Activated CD8-positive, alpha-beta memory T cell treated with anti-CD3 and anti-CD28 coated beads for 1 hour (primary cell): ENCODE results near the gene TCF25.
"Not testable (repeated sequence)": the region's sequence is repeated elsewhere in the genome, so short reads cannot be mapped to it uniquely, and the experiment has no call there.

Experiments used
- DNase-seq, 2 donors: peaks; one replicate each; pipeline ENCODE4 v3.0.0-alpha.2; 2020; ENCODE audit warnings: low read depth in 1 of 2; ENCODE audit errors: extremely low read depth in 1 of 2

TCF25 gene

GRCh38 chr16:89917773-89918452, 44.5 kb downstream of the TCF25 start:
- DNase-seq = peak; percentile 44 to 58

GRCh38 chr16:89918453-89919347, 45.3 kb downstream of the TCF25 start, which contains the start of gene MC1R:
Gene MC1R, plus strand, starts transcription at chr16:89918862. Its CDS starts 397 bp downstream, at chr16:89919259.
- DNase-seq = no peak

- DNase-seq = no peak
These were observed 46.4 kb downstream of the TCF25 start for GRCh38 chr16:89919535-89920406.

- DNase-seq = no peak
These were observed 47.3 kb downstream of the TCF25 start for GRCh38 chr16:89920723-89921122.

GRCh38 chr16:89921131-89921701, 47.8 kb downstream of the TCF25 start:
- DNase-seq = no peak

GRCh38 chr16:89921702-89922476, 48.5 kb downstream of the TCF25 start:
- DNase-seq = no peak

- DNase-seq = no peak
These were observed 49.1 kb downstream of the TCF25 start for GRCh38 chr16:89922477-89922883.

- DNase-seq = no peak
These were observed 49.7 kb downstream of the TCF25 start, which contains the start of gene TUBB3 for GRCh38 chr16:89922884-89923639. Gene TUBB3, plus strand, starts transcription at chr16:89923342. Its CDS starts 60 bp downstream, at chr16:89923402.

- DNase-seq = no peak
These were observed 50.4 kb downstream of the TCF25 start for GRCh38 chr16:89923640-89924296.

GRCh38 chr16:89924297-89924924, 51.0 kb downstream of the TCF25 start:
- DNase-seq = no peak

- DNase-seq = no peak
These were observed 51.5 kb downstream of the TCF25 start for GRCh38 chr16:89924925-89925307.

- DNase-seq = no peak
These were observed 52.2 kb downstream of the TCF25 start for GRCh38 chr16:89925596-89926079.

GRCh38 chr16:89931305-89931896, 58.0 kb downstream of the TCF25 start:
- no peak for DNase-seq

- no peak for DNase-seq
These were observed 58.6 kb downstream of the TCF25 start for GRCh38 chr16:89931964-89932363.

- not testable (repeated sequence) for DNase-seq
These were observed 60.6 kb downstream of the TCF25 start for GRCh38 chr16:89934019-89934418.

- DNase-seq = no peak
These were observed 61.5 kb downstream of the TCF25 start for GRCh38 chr16:89934611-89935553.
